H1 (cell line): ENCODE data around the gene DDA1. TPM values are rescaled to one million over a fixed set of nuclear protein-coding genes. Genes with fewer than 3 reads are reported as not detected.

Experiments used
- RAD21 ChIP-seq, 2 experiments: IDR thresholded peaks in 1 of 2; conservative IDR thresholded peaks in 1 of 2; 2 replicates each; pipeline ENCODE4 v1.6.1; 2011; ENCODE audit warnings: low read depth in 2 of 2, low read length in 2 of 2, improper control_type of control experiment in 1 of 2, inconsistent platforms in 1 of 2, mild to moderate bottlenecking in 1 of 2, moderate library complexity in 1 of 2
- TCF12 ChIP-seq: IDR thresholded peaks from 2 replicates; pipeline ENCODE4 v1.6.1; 2011; ENCODE audit warnings: low read depth, mild to moderate bottlenecking, low read length
- polyA plus RNA-seq, 7 experiments: library from polyadenylated mRNA; depleted of rRNA in 3 of 7; stranded (reverse) in 5 of 7; unstranded in 2 of 7; fragments of >200 nt in 5 of 7; fragments of 200-250 nt in 2 of 7; gene quantifications; 1 replicate in 5 of 7; 2 replicates in 1 of 7; 4 replicates in 1 of 7; pipeline versions ENCODE4 v1.2.1 to v1.2.3, GENCODE V29; 2011 to 2013; ENCODE audit warnings: missing spikeins in 2 of 7, mixed read lengths in 2 of 7
- total RNA-seq: library from RNA; stranded (reverse); fragmentation: NEBNext Ultra II Directional; extraction: Animal tissue kit (Norgen Biotek cat#: 25700); gene quantifications from 2 replicates; pipeline ENCODE4 v1.2.1, GENCODE V29; 2021
- TF ChIP-seq, protein P1 (sequence below): fragments of 300-600 bp; sonication (generic); IDR thresholded peaks from 2 replicates; pipeline ENCODE4 v1.7.1; 2012; ENCODE audit warnings: low read length, moderate library complexity, mild to moderate bottlenecking, inconsistent platforms; ENCODE audit not compliant: insufficient replicate concordance

Gene DDA1
- total and polyA plus RNA-seq, 2 of the 8 experiments (the other 6 are each of a cell fraction or from before 2014, with no cell fraction given), result 29.2 to 34.5 TPM

DNA sequence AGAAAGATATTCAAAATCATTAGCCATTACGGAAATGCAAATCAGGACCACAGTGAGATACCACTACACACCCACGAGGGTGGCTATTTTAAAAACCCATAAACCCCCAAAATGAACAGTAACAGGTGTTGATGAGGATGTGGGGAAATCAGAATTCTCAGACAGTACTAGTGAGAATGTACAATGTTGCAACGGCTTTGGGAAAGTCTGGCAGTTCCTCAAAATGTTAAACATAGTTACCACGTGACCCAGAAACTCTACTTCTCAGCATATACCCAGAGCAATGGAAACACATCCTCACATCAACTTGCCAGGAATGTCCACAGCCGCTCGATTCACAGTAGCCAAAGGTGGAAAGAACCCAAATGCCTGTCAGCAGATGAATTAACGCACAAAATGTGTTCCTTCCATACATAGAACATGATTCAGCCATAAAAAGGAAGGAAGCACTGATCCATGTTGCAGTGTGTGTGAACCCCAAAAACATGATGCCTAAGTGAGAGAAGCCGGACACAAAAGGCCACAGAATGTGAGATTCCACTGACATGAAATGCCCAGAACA, 60.7 kb downstream of the DDA1 start (continued):
- TF ChIP-seq, protein P1, sequence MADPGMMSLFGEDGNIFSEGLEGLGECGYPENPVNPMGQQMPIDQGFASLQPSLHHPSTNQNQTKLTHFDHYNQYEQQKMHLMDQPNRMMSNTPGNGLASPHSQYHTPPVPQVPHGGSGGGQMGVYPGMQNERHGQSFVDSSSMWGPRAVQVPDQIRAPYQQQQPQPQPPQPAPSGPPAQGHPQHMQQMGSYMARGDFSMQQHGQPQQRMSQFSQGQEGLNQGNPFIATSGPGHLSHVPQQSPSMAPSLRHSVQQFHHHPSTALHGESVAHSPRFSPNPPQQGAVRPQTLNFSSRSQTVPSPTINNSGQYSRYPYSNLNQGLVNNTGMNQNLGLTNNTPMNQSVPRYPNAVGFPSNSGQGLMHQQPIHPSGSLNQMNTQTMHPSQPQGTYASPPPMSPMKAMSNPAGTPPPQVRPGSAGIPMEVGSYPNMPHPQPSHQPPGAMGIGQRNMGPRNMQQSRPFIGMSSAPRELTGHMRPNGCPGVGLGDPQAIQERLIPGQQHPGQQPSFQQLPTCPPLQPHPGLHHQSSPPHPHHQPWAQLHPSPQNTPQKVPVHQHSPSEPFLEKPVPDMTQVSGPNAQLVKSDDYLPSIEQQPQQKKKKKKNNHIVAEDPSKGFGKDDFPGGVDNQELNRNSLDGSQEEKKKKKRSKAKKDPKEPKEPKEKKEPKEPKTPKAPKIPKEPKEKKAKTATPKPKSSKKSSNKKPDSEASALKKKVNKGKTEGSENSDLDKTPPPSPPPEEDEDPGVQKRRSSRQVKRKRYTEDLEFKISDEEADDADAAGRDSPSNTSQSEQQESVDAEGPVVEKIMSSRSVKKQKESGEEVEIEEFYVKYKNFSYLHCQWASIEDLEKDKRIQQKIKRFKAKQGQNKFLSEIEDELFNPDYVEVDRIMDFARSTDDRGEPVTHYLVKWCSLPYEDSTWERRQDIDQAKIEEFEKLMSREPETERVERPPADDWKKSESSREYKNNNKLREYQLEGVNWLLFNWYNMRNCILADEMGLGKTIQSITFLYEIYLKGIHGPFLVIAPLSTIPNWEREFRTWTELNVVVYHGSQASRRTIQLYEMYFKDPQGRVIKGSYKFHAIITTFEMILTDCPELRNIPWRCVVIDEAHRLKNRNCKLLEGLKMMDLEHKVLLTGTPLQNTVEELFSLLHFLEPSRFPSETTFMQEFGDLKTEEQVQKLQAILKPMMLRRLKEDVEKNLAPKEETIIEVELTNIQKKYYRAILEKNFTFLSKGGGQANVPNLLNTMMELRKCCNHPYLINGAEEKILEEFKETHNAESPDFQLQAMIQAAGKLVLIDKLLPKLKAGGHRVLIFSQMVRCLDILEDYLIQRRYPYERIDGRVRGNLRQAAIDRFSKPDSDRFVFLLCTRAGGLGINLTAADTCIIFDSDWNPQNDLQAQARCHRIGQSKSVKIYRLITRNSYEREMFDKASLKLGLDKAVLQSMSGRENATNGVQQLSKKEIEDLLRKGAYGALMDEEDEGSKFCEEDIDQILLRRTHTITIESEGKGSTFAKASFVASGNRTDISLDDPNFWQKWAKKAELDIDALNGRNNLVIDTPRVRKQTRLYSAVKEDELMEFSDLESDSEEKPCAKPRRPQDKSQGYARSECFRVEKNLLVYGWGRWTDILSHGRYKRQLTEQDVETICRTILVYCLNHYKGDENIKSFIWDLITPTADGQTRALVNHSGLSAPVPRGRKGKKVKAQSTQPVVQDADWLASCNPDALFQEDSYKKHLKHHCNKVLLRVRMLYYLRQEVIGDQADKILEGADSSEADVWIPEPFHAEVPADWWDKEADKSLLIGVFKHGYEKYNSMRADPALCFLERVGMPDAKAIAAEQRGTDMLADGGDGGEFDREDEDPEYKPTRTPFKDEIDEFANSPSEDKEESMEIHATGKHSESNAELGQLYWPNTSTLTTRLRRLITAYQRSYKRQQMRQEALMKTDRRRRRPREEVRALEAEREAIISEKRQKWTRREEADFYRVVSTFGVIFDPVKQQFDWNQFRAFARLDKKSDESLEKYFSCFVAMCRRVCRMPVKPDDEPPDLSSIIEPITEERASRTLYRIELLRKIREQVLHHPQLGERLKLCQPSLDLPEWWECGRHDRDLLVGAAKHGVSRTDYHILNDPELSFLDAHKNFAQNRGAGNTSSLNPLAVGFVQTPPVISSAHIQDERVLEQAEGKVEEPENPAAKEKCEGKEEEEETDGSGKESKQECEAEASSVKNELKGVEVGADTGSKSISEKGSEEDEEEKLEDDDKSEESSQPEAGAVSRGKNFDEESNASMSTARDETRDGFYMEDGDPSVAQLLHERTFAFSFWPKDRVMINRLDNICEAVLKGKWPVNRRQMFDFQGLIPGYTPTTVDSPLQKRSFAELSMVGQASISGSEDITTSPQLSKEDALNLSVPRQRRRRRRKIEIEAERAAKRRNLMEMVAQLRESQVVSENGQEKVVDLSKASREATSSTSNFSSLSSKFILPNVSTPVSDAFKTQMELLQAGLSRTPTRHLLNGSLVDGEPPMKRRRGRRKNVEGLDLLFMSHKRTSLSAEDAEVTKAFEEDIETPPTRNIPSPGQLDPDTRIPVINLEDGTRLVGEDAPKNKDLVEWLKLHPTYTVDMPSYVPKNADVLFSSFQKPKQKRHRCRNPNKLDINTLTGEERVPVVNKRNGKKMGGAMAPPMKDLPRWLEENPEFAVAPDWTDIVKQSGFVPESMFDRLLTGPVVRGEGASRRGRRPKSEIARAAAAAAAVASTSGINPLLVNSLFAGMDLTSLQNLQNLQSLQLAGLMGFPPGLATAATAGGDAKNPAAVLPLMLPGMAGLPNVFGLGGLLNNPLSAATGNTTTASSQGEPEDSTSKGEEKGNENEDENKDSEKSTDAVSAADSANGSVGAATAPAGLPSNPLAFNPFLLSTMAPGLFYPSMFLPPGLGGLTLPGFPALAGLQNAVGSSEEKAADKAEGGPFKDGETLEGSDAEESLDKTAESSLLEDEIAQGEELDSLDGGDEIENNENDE, result no peak
- TF ChIP-seq RAD21 (IDR thresholded peaks at IDR 0.05 in 1 of 2, conservative IDR thresholded peaks at IDR 0.05 in 1 of 2; ENCODE audit: low read depth in 2 of 2, low read length in 2 of 2) (no peak), TCF12 (no peak)
